PFSK-1 (cell line): ENCODE results near the gene CYP2C9. TPM values are rescaled to one million over a fixed set of nuclear protein-coding genes. Genes with fewer than 3 reads are reported as not detected.

Experiments
- FOXP2 ChIP-seq: optimal IDR thresholded peaks from 2 replicates; pipeline ENCODE3; 2011; ENCODE audit warnings: borderline replicate concordance, control low read depth, inconsistent platforms; ENCODE audit not compliant: insufficient read depth; ENCODE audit errors: extremely low read length, extremely low read depth
- POLR2AphosphoS5 ChIP-seq: IDR thresholded peaks from 2 replicates; pipeline ENCODE4 v1.6.1; 2012; ENCODE audit warnings: low read depth, mild to moderate bottlenecking, control low read depth, low read length, moderate library complexity
- REST ChIP-seq, 2 experiments: IDR thresholded peaks; 2 replicates each; pipeline versions ENCODE4 v1.6.1 to v1.8.0; 2011 to 2012; ENCODE audit warnings: low read depth in 2 of 2, low read length in 2 of 2, control low read depth in 1 of 2, inconsistent platforms in 1 of 2, mild to moderate bottlenecking in 1 of 2, moderate library complexity in 1 of 2; ENCODE audit not compliant: insufficient read depth in 1 of 2
- SIN3A ChIP-seq: IDR thresholded peaks from 2 replicates; pipeline ENCODE4 v1.6.1; 2012; ENCODE audit warnings: mild to moderate bottlenecking, low read length, moderate library complexity, borderline replicate concordance; ENCODE audit not compliant: insufficient read depth
- TAF1 ChIP-seq: IDR thresholded peaks from 2 replicates; pipeline ENCODE4 v1.6.1; 2012; ENCODE audit warnings: low read length, control low read depth, borderline replicate concordance; ENCODE audit not compliant: insufficient read depth
- polyA plus RNA-seq: library from polyadenylated mRNA; unstranded; fragments of >200 nt; gene quantifications from one replicate; pipeline ENCODE4 v1.2.1, GENCODE V29; 2012; ENCODE audit warnings: low read depth, missing spikeins; ENCODE audit not compliant: insufficient read length

CYP2C9 gene
- polyA plus RNA-seq, result not detected

DNA sequence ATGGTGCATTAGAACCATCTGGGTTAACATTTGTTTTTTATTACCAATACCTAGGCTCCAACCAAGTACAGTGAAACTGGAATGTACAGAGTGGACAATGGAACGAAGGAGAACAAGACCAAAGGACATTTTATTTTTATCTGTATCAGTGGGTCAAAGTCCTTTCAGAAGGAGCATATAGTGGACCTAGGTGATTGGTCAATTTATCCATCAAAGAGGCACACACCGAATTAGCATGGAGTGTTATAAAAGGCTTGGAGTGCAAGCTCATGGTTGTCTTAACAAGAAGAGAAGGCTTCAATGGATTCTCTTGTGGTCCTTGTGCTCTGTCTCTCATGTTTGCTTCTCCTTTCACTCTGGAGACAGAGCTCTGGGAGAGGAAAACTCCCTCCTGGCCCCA is at the start of gene CYP2C9:
Gene CYP2C9 (plus strand): TSS at position 276 of the 400 bp plus-strand sequence. CDS start 25 bp downstream, at position 301.
- TF ChIP-seq FOXP2, result no peak
- TF ChIP-seq REST (IDR thresholded peaks at IDR 0.05; ENCODE audit: insufficient read depth in 1 of 2, low read depth in 2 of 2, low read length in 2 of 2), result no peak
- TF ChIP-seq POLR2AphosphoS5, result no peak
- no peak for TF ChIP-seq SIN3A
- TF ChIP-seq TAF1, result no peak

- TF ChIP-seq REST (IDR thresholded peaks at IDR 0.05; ENCODE audit: insufficient read depth in 1 of 2, low read depth in 2 of 2, low read length in 2 of 2) (no peak), POLR2AphosphoS5 (no peak), SIN3A (no peak), FOXP2 (no peak), TAF1 (no peak)
These were observed 49.3 kb upstream of the CYP2C9 start for GRCh38 chr10:94889123-94889522.

DNA sequence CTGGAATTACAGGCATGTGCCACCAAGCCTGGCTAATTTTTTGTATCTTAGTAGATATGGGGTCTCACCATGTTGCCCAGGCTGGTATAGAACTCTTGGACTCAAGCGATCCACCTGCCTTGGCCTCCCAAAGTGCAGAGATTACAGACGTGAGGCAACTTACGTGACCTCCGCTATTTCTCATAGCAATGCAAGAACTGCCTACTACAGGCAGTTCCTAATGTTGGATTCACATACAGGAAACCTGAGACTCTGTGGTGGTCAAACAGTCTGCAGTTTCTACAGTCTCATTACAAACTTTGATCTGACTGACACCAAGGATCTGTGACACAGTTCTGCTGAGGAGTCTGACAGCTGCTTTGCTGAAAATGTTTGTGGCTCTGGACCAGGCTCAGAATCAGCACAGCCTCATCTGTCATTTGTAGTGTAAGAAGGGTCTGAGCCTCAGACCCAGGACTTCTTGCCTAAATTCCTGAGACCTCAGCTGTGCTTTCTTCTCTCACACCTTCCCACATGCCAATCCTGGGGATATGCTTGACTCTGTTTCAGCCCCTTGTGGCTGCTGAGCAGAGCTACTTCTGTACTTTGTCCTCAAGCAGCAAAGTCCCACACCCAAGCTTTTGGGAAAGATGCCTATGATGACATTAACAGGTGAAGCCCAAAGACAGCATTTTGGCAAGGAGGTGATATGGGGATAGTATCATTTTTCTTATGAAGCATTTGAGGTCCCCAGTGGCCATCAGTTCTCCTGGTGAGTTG is 48.0 kb upstream of the CYP2C9 start:
- no peak for TF ChIP-seq SIN3A
- no peak for TF ChIP-seq TAF1
- TF ChIP-seq POLR2AphosphoS5, result no peak
- no peak for TF ChIP-seq REST (IDR thresholded peaks at IDR 0.05; ENCODE audit: insufficient read depth in 1 of 2, low read depth in 2 of 2, low read length in 2 of 2)
- no peak for TF ChIP-seq FOXP2

GRCh38 chr10:94902080-94902479 is 36.4 kb upstream of the CYP2C9 start:
- TF ChIP-seq SIN3A (no peak), REST (IDR thresholded peaks at IDR 0.05; ENCODE audit: insufficient read depth in 1 of 2, low read depth in 2 of 2, low read length in 2 of 2) (no peak), TAF1 (no peak), POLR2AphosphoS5 (no peak), FOXP2 (no peak)
